Lower leg skin (tissue), 3 donors: ENCODE data around the gene ZNF490.

Experiments used
- CTCF ChIP-seq, 3 donors: fragments of 450-650 bp; IDR thresholded peaks; one replicate each; pipeline ENCODE4 v1.5.1; 2016; ENCODE audit warnings: antibody characterized with exemption in 3 of 3, mild to moderate bottlenecking in 3 of 3, moderate library complexity in 2 of 3
- POLR2A ChIP-seq, 2 donors: fragments of 450-650 bp; IDR thresholded peaks; one replicate each; pipeline ENCODE4 v1.6.1; 2016 to 2017; ENCODE audit warnings: antibody characterized with exemption in 2 of 2, mild to moderate bottlenecking in 1 of 2, moderate library complexity in 1 of 2

GRCh38 chr19:12581100-12581499 is 29.5 kb downstream of the ZNF490 start:
- no peak for TF ChIP-seq CTCF (IDR thresholded peaks at IDR 0.05)
- TF ChIP-seq POLR2A (IDR thresholded peaks at IDR 0.05), result no peak
